Cardiac muscle cell (in vitro differentiated cells and primary cell): ENCODE measurements around the gene PRKCH. TPM values are rescaled to one million over a fixed set of nuclear protein-coding genes. Genes with fewer than 3 reads are reported as not detected.

Experiments used
- DNase-seq, 2 donors: peaks; one replicate each; pipeline versions ENCODE4 v3.0.0 to v3.0.0-alpha.2; 2010 to 2017; ENCODE audit warnings: low read depth in 1 of 2, low spot score in 1 of 2
- H3K27ac ChIP-seq: fragments of 200-600 bp; sonication (generic); 2 replicates; pipeline ENCODE4 v1.5.1; 2016
- H3K27me3 ChIP-seq: fragments of 200-600 bp; sonication (generic); 2 replicates; pipeline ENCODE4 v1.6.0; 2016; ENCODE audit warnings: control low read depth
- H3K36me3 ChIP-seq: fragments of 200-600 bp; sonication (generic); 2 replicates; pipeline ENCODE4 v1.5.1; 2016; ENCODE audit warnings: control low read depth
- H3K4me1 ChIP-seq: fragments of 200-600 bp; sonication (generic); 2 replicates; pipeline ENCODE4 v1.8.1; 2017; ENCODE audit warnings: low read depth, mild to moderate bottlenecking, mixed run types
- H3K4me3 ChIP-seq: fragments of 200-600 bp; sonication (generic); 2 replicates; pipeline ENCODE4 v1.5.1; 2016; ENCODE audit warnings: mild to moderate bottlenecking
- H3K9me3 ChIP-seq: fragments of 200-600 bp; sonication (generic); 2 replicates; pipeline ENCODE4 v1.5.1; 2017; ENCODE audit warnings: low read depth, mild to moderate bottlenecking, control low read depth
- CTCF ChIP-seq: IDR thresholded peaks from 2 replicates; pipeline ENCODE4 v1.5.1; 2012; ENCODE audit warnings: low read depth, mild to moderate bottlenecking, low read length
- polyA plus RNA-seq: library from polyadenylated mRNA; unstranded; fragments of >200 nt; fragmentation: Nextera tagmentation; extraction: Ambion mirVana; gene quantifications from 2 replicates; pipeline ENCODE4 v1.2.1, GENCODE V29; 2016
- total RNA-seq: library from RNA; depleted of rRNA; stranded (reverse); fragments of >200 nt; gene quantifications from 2 replicates; pipeline ENCODE4 v1.2.3, GENCODE V29; 2016

Gene PRKCH
- total and polyA plus RNA-seq, 2 experiments from 2014 or later: 51.0 to 128 TPM

GRCh38 chr14:61320806-61321384 lies 484 bp upstream of the PRKCH start:
- no peak for TF ChIP-seq CTCF
- no peaks in the 10 kb centered on the region for H3K9me3 ChIP-seq
- peaks cover 15% of the 10 kb centered on the region for H3K4me1 ChIP-seq
- no peak for DNase-seq
- H3K4me3 ChIP-seq: peak overlapping the region; percentile 79
- H3K27me3 ChIP-seq: no peaks in the 10 kb centered on the region
- no peaks in the 10 kb centered on the region for H3K36me3 ChIP-seq
- H3K27ac ChIP-seq: no peak overlapping the region

DNA sequence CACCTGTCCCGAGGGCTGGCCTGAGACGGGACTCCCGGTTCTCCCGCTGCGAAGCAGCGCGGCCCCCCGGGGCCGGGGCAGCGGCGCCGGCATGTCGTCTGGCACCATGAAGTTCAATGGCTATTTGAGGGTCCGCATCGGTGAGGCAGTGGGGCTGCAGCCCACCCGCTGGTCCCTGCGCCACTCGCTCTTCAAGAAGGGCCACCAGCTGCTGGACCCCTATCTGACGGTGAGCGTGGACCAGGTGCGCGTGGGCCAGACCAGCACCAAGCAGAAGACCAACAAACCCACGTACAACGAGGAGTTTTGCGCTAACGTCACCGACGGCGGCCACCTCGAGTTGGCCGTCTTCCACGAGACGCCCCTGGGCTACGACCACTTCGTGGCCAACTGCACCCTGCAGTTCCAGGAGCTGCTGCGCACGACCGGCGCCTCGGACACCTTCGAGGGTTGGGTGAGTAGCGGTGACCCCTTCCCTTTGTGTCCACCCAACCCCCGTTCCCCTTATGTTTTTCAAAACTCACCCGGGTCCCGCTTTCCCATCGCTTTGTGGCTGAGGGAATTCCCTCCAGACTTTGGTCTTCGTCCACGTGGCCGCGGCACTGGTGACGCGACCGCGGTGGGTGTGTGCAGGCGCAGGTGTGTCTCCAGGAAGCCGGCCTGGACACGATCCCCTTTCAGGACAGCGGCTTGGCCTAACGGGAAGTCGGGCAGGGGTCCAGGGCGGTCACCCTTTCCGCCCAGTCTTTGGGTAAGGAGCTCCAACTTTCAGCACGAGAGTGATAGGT lies 826 bp downstream of the PRKCH start:
- peak overlapping the region; percentile 79 for H3K4me3 ChIP-seq
- no peak for TF ChIP-seq CTCF
- DNase-seq: peak in 1 of 2 donors; percentile 12
- H3K27ac ChIP-seq: no peak overlapping the region
- no peaks in the 10 kb centered on the region for H3K36me3 ChIP-seq
- no peaks in the 10 kb centered on the region for H3K27me3 ChIP-seq
- peaks cover 15% of the 10 kb centered on the region for H3K4me1 ChIP-seq
- H3K9me3 ChIP-seq: no peaks in the 10 kb centered on the region

DNA sequence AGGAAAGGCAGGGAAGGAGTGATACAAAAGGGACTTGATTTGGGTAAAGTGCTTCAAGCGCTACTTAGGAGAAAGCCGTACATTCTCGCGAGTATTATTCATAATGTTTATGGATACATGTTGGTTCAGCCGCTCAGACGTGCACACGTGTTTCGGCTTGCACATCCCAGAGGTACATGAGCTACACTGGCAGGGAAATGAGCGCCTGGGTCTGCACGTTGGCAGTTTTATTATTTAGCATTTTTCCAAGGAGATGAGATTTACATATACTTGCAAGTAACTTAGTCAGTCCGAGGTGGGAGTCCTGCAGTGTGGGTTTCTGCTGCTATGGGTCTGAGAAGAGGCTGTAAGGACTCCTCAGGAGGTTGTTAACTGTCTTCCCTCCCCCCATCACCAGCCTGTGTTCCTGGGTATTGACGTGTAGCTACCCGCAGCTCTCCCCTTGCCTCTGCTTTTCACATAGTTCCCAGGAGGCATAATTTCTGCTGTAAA lies 1.5 kb downstream of the PRKCH start:
- H3K4me3 ChIP-seq: peak overlapping the region; percentile 79
- peak in 1 of 2 donors; percentile 18 for DNase-seq
- no peak overlapping the region for H3K27ac ChIP-seq
- H3K36me3 ChIP-seq: no peaks in the 10 kb centered on the region
- H3K9me3 ChIP-seq: no peaks in the 10 kb centered on the region
- H3K27me3 ChIP-seq: no peaks in the 10 kb centered on the region
- no peak for TF ChIP-seq CTCF
- H3K4me1 ChIP-seq: peaks cover 15% of the 10 kb centered on the region

DNA sequence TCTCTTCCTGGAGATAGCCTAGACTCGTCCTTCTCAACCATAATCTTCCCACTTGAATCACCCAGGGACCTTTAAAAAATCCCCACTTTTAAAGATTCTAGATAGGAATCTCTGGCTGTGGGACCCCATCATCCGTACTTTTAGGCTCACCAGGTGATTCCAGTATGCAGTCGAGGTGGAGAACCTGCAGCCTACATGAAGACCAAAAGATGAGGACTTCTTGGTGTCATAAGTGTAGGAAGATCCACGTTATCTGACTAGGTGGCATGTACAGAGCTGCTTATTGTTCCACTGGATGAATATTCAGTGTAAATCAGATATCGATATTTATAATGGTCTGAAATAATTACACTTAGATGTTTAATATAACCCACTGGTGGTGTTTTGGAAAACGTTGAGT lies 2.6 kb downstream of the PRKCH start:
- Histone ChIP-seq H3K4me3 (peak overlapping the region; percentile 79), H3K27ac (no peak overlapping the region), H3K4me1 (peaks cover 15% of the 10 kb centered on the region), H3K36me3 (no peaks in the 10 kb centered on the region), H3K27me3 (no peaks in the 10 kb centered on the region), H3K9me3 (no peaks in the 10 kb centered on the region)
- DNase-seq: no peak
- TF ChIP-seq CTCF: no peak

DNA sequence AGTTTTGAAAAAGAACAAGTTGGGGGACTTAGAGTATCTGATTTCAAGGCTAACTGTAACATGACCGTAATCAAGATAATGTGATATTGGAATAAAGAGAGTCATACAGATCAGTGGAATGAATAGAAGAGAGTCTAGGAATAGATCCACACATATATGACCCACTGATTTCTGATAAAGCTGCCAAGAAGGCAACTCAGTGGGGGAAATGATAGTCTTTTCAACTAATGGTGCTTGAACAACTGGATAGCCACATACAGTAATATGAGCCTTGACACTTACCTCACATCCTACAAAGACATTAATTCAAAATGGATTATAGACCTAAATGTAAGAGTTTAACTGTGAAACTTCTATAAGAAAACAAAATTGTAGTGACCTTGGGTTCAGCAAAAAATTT lies 3.8 kb downstream of the PRKCH start:
- H3K4me3 ChIP-seq: no peak overlapping the region
- no peaks in the 10 kb centered on the region for H3K36me3 ChIP-seq
- no peaks in the 10 kb centered on the region for H3K27me3 ChIP-seq
- H3K4me1 ChIP-seq: peaks cover 23% of the 10 kb centered on the region
- no peaks in the 10 kb centered on the region for H3K9me3 ChIP-seq
- no peak for TF ChIP-seq CTCF
- no peak for DNase-seq
- H3K27ac ChIP-seq: no peak overlapping the region
